Activated CD4-positive, alpha-beta T cell treated with anti-CD3 and anti-CD28 coated beads for 36 hours (primary cell): ENCODE results near the gene SCMH1. TPM values are rescaled to one million over a fixed set of nuclear protein-coding genes. Genes with fewer than 3 reads are reported as not detected.

ENCODE experiments used
- ATAC-seq: fragments of 200-7000 bp; cut with Tn5 transposase; one replicate; pipeline ENCODE4 v1.10.0; 2021; ENCODE audit warnings: mild to moderate bottlenecking, moderate library complexity
- CTCF ChIA-PET: fragments of 350-600 bp; sonication (Branson Sonifier 250); formaldehyde crosslinking; loops from one replicate; lab custom pipeline; 2021; ENCODE audit warnings: antibody characterized with exemption; lab: Charles Lee
- POLR2A ChIA-PET: fragments of 350-600 bp; sonication (Branson Sonifier 250); formaldehyde crosslinking; loops from one replicate; lab custom pipeline; 2021; ENCODE audit warnings: antibody characterized with exemption, inconsistent platforms; lab: Charles Lee
- DNase-seq: peaks from one replicate; pipeline ENCODE4 v3.0.0-alpha.2; 2020
- H3K27ac Mint-ChIP-seq: one replicate; pipeline ENCODE4 v1.8.0; 2021; ENCODE audit warnings: mixed read lengths
- H3K27me3 Mint-ChIP-seq: one replicate; pipeline ENCODE4 v1.8.0; 2021; ENCODE audit warnings: mixed read lengths
- H3K36me3 Mint-ChIP-seq: one replicate; pipeline ENCODE4 v1.8.0; 2021; ENCODE audit warnings: low read depth, mixed read lengths
- H3K4me1 Mint-ChIP-seq: one replicate; pipeline ENCODE4 v1.8.0; 2021; ENCODE audit warnings: mixed read lengths
- H3K4me3 Mint-ChIP-seq: one replicate; pipeline ENCODE4 v1.8.0; 2021; ENCODE audit warnings: mild to moderate bottlenecking, moderate library complexity, mixed read lengths
- H3K9me3 Mint-ChIP-seq: one replicate; pipeline ENCODE4 v1.8.0; 2021; ENCODE audit warnings: low read depth, mixed read lengths
- intact Hi-C, 2 experiments: fragments of 100-400 bp; cut with DNase I in 1 of 2; cut with micrococcal nuclease in 1 of 2; formaldehyde crosslinking; loops; one replicate each; pipeline versions ENCODE4 v1.14.2 to v1.15.1; 2022 to 2024; cut with DNase I, micrococcal nuclease
- total RNA-seq, 2 experiments: library from RNA; stranded (reverse); gene quantifications; one replicate each; pipeline ENCODE4 v1.2.3, GENCODE V29; 2021

SCMH1 gene
- total RNA-seq, 2 experiments from 2014 or later = 23.7 to 31.0 TPM

GRCh38 chr1:41110286-41110685, 131.8 kb downstream of the SCMH1 start:
- ATAC-seq (no peak), DNase-seq (no peak)
- Mint-ChIP-seq H3K36me3 (peaks cover 28% of the 10 kb centered on the region), H3K27ac (no peak overlapping the region), H3K4me1 (peaks cover 4% of the 10 kb centered on the region), H3K27me3 (no peaks in the 10 kb centered on the region), H3K9me3 (no peaks in the 10 kb centered on the region), H3K4me3 (no peak overlapping the region)
- ChIA-PET POLR2A (no interaction called here), CTCF (no interaction called here)
- intact Hi-C loops = no loop called here

GRCh38 chr1:41109310-41110197, 132.6 kb downstream of the SCMH1 start:
- Mint-ChIP-seq H3K27me3 (no peaks in the 10 kb centered on the region), H3K4me3 (no peak overlapping the region), H3K27ac (peak overlapping the region; percentile 48), H3K4me1 (peaks cover 4% of the 10 kb centered on the region), H3K9me3 (no peaks in the 10 kb centered on the region), H3K36me3 (peaks cover 26% of the 10 kb centered on the region)
- ATAC-seq (no peak), DNase-seq (no peak)
- CTCF ChIA-PET = interaction anchor here (1.2 to 1.3 kb wide), 2 partner anchors 9 to 159 kb away, joined by 3 to 4 read pairs; no protein-coding TSS in a partner anchor
- POLR2A ChIA-PET = no interaction called here
- intact Hi-C loops = no loop called here

- ATAC-seq (no peak), DNase-seq (no peak)
- no peak overlapping the region for H3K4me3 Mint-ChIP-seq
- peaks cover 26% of the 10 kb centered on the region for H3K36me3 Mint-ChIP-seq
- POLR2A ChIA-PET = no interaction called here
- H3K9me3 Mint-ChIP-seq = no peaks in the 10 kb centered on the region
- H3K27ac Mint-ChIP-seq = no peak overlapping the region
- CTCF ChIA-PET = interaction anchor here (0.7 to 1.3 kb wide), 3 partner anchors 7 to 158 kb away, joined by 3 to 4 read pairs (median 3); no protein-coding TSS in a partner anchor
- no peaks in the 10 kb centered on the region for H3K27me3 Mint-ChIP-seq
- intact Hi-C loops = no loop called here
- H3K4me1 Mint-ChIP-seq = peaks cover 4% of the 10 kb centered on the region
Measured at GRCh38 chr1:41108696-41109275, 133.3 kb downstream of the SCMH1 start.

- ATAC-seq (no peak), DNase-seq (no peak)
- H3K4me3 Mint-ChIP-seq = no peak overlapping the region
- H3K27ac Mint-ChIP-seq = no peak overlapping the region
- peaks cover 5% of the 10 kb centered on the region for H3K36me3 Mint-ChIP-seq
- CTCF ChIA-PET = no interaction called here
- no peaks in the 10 kb centered on the region for H3K9me3 Mint-ChIP-seq
- peaks cover 2% of the 10 kb centered on the region for H3K4me1 Mint-ChIP-seq
- H3K27me3 Mint-ChIP-seq = no peaks in the 10 kb centered on the region
- POLR2A ChIA-PET = no interaction called here
- intact Hi-C loops = no loop called here
Measured at GRCh38 chr1:41103766-41104165, 138.3 kb downstream of the SCMH1 start.

- no peak for DNase-seq
- POLR2A ChIA-PET = no interaction called here
- no peaks in the 10 kb centered on the region for H3K27me3 Mint-ChIP-seq
- peaks cover 2% of the 10 kb centered on the region for H3K4me1 Mint-ChIP-seq
- intact Hi-C loops = no loop called here
- CTCF ChIA-PET = no interaction called here
- H3K27ac Mint-ChIP-seq = no peak overlapping the region
- H3K4me3 Mint-ChIP-seq = no peak overlapping the region
- no peak for ATAC-seq
- no peaks in the 10 kb centered on the region for H3K36me3 Mint-ChIP-seq
- no peaks in the 10 kb centered on the region for H3K9me3 Mint-ChIP-seq
Measured at GRCh38 chr1:41102653-41103052, 139.5 kb downstream of the SCMH1 start.

- no peaks in the 10 kb centered on the region for H3K9me3 Mint-ChIP-seq
- peaks cover 2% of the 10 kb centered on the region for H3K4me1 Mint-ChIP-seq
- no peaks in the 10 kb centered on the region for H3K36me3 Mint-ChIP-seq
- DNase-seq (no peak), ATAC-seq (no peak)
- ChIA-PET CTCF (no interaction called here), POLR2A (no interaction called here)
- intact Hi-C loops = no loop called here
- no peaks in the 10 kb centered on the region for H3K27me3 Mint-ChIP-seq
- H3K4me3 Mint-ChIP-seq = no peak overlapping the region
- no peak overlapping the region for H3K27ac Mint-ChIP-seq
Measured at GRCh38 chr1:41101950-41102607, 140.0 kb downstream of the SCMH1 start.

GRCh38 chr1:41101076-41101475, 141.0 kb downstream of the SCMH1 start:
- ChIA-PET POLR2A (no interaction called here), CTCF (interaction anchor here (0.9 kb wide), 1 partner anchor 8 kb away, joined by 4 read pairs; no protein-coding TSS in a partner anchor)
- ATAC-seq (no peak), DNase-seq (no peak)
- Mint-ChIP-seq H3K4me3 (no peak overlapping the region), H3K36me3 (no peaks in the 10 kb centered on the region), H3K27me3 (no peaks in the 10 kb centered on the region), H3K9me3 (no peaks in the 10 kb centered on the region), H3K4me1 (peaks cover 2% of the 10 kb centered on the region), H3K27ac (no peak overlapping the region)
- intact Hi-C loops = no loop called here

- Mint-ChIP-seq H3K27ac (no peak overlapping the region), H3K4me1 (peaks cover 2% of the 10 kb centered on the region), H3K9me3 (no peaks in the 10 kb centered on the region), H3K4me3 (no peak overlapping the region), H3K36me3 (no peaks in the 10 kb centered on the region), H3K27me3 (no peaks in the 10 kb centered on the region)
- intact Hi-C loops = no loop called here
- ATAC-seq (no peak), DNase-seq (no peak)
- POLR2A ChIA-PET = no interaction called here
- CTCF ChIA-PET = interaction anchor here (0.5 to 0.9 kb wide), 2 partner anchors 9 to 45 kb away, joined by 3 to 4 read pairs; no protein-coding TSS in a partner anchor
Measured at GRCh38 chr1:41100170-41100569, 141.9 kb downstream of the SCMH1 start.

- H3K4me3 Mint-ChIP-seq = no peak overlapping the region
- no peaks in the 10 kb centered on the region for H3K27me3 Mint-ChIP-seq
- no peak for DNase-seq
- intact Hi-C loops = no loop called here
- peaks cover 2% of the 10 kb centered on the region for H3K4me1 Mint-ChIP-seq
- CTCF ChIA-PET = interaction anchor here (1.0 kb wide), 1 partner anchor 9 kb away, joined by 3 read pairs; no protein-coding TSS in a partner anchor
- no peak for ATAC-seq
- H3K27ac Mint-ChIP-seq = no peak overlapping the region
- POLR2A ChIA-PET = no interaction called here
- no peaks in the 10 kb centered on the region for H3K36me3 Mint-ChIP-seq
- H3K9me3 Mint-ChIP-seq = no peaks in the 10 kb centered on the region
Measured at GRCh38 chr1:41098730-41099460, 143.2 kb downstream of the SCMH1 start.

- H3K36me3 Mint-ChIP-seq = no peaks in the 10 kb centered on the region
- no peak overlapping the region for H3K27ac Mint-ChIP-seq
- no peak for DNase-seq
- ChIA-PET CTCF (interaction anchor here (0.6 kb wide), 1 partner anchor 98 kb away, joined by 3 read pairs; no protein-coding TSS in a partner anchor), POLR2A (no interaction called here)
- no peak overlapping the region for H3K4me3 Mint-ChIP-seq
- ATAC-seq = no peak
- intact Hi-C loops = no loop called here
- H3K4me1 Mint-ChIP-seq = peaks cover 2% of the 10 kb centered on the region
- H3K27me3 Mint-ChIP-seq = no peaks in the 10 kb centered on the region
- H3K9me3 Mint-ChIP-seq = no peaks in the 10 kb centered on the region
Measured at GRCh38 chr1:41097105-41097504, 145.0 kb downstream of the SCMH1 start.

GRCh38 chr1:41093826-41094225, 148.3 kb downstream of the SCMH1 start:
- Mint-ChIP-seq H3K27me3 (no peaks in the 10 kb centered on the region), H3K27ac (no peak overlapping the region), H3K9me3 (no peaks in the 10 kb centered on the region), H3K36me3 (peaks cover 10% of the 10 kb centered on the region), H3K4me1 (no peaks in the 10 kb centered on the region), H3K4me3 (no peak overlapping the region)
- DNase-seq = no peak
- ATAC-seq = no peak
- intact Hi-C loops = no loop called here
- ChIA-PET CTCF (no interaction called here), POLR2A (no interaction called here)
